BLaER1 (cell line): ENCODE measurements around the gene KLK12.

Source experiments
- H3K27ac ChIP-seq: shearing (Covaris generic); formaldehyde crosslinking; 2 replicates; pipeline ENCODE4 v1.8.1; 2022
- H3K27me3 ChIP-seq: shearing (Covaris generic); formaldehyde crosslinking; 2 replicates; pipeline ENCODE4 v1.8.1; 2022
- H3K36me3 ChIP-seq: shearing (Covaris generic); formaldehyde crosslinking; 2 replicates; pipeline ENCODE4 v1.8.1; 2022
- H3K4me1 ChIP-seq: shearing (Covaris generic); formaldehyde crosslinking; 2 replicates; pipeline ENCODE4 v1.8.1; 2022
- H3K4me2 ChIP-seq: shearing (Covaris generic); formaldehyde crosslinking; 2 replicates; pipeline ENCODE4 v1.8.1; 2022
- H3K4me3 ChIP-seq: shearing (Covaris generic); formaldehyde crosslinking; 2 replicates; pipeline ENCODE4 v1.8.1; 2022
- H3K9ac ChIP-seq: shearing (Covaris generic); formaldehyde crosslinking; 2 replicates; pipeline ENCODE4 v1.8.1; 2022
- H3K9me3 ChIP-seq: shearing (Covaris generic); formaldehyde crosslinking; 2 replicates; pipeline ENCODE4 v1.8.1; 2022
- H4K20me1 ChIP-seq: shearing (Covaris generic); formaldehyde crosslinking; 2 replicates; pipeline ENCODE4 v1.8.1; 2022
- Cebpa-rat ChIP-seq: shearing (Covaris generic); IDR thresholded peaks from 2 replicates; pipeline ENCODE4 v1.8.1; 2022

KLK12 gene

DNA sequence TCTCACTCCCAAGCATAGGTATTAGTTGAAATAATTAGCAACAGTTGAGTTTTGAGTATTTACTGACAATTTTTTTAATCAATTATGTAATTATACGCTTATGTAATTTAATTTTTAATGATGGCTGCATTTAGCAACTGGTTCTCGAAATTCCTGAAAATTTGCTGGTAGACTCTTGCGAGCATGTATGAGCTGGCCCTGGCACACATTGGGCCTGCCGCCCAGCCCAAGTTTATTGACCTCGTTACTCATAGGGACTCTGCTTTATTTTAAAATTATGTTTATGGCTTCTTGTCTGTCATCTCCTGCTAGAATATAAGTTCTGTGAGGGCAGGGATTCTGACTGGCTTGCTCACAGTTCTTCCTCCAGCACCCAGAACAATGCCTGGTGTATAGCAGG is 41.2 kb upstream of the KLK12 start:
- H4K20me1 ChIP-seq: no peaks in the 10 kb centered on the region
- peaks cover 18% of the 10 kb centered on the region for H3K9me3 ChIP-seq
- H3K9ac ChIP-seq: no peak overlapping the region
- no peak overlapping the region for H3K4me2 ChIP-seq
- no peak for TF ChIP-seq Cebpa-rat
- no peak overlapping the region for H3K4me3 ChIP-seq
- H3K36me3 ChIP-seq: peaks cover 32% of the 10 kb centered on the region; the same call in 1 of the 2 replicates
- no peak overlapping the region for H3K27ac ChIP-seq
- no peaks in the 10 kb centered on the region for H3K27me3 ChIP-seq
- H3K4me1 ChIP-seq: no peaks in the 10 kb centered on the region

DNA sequence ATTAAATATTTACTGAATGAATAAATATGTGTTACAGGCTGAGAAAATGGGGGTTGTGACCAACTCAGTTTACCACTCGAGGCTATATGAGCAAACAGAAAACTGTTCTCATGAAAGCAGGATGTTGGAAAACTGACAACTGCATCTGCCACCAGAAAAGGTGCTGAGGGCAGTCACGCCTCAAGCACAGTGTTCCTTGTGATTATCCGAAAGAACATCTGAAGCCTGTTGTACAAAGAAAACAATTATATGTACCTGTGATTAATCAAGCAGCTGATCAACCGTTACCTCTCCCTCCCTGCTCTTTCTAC is 36.2 kb upstream of the KLK12 start:
- no peaks in the 10 kb centered on the region for H3K4me1 ChIP-seq

DNA sequence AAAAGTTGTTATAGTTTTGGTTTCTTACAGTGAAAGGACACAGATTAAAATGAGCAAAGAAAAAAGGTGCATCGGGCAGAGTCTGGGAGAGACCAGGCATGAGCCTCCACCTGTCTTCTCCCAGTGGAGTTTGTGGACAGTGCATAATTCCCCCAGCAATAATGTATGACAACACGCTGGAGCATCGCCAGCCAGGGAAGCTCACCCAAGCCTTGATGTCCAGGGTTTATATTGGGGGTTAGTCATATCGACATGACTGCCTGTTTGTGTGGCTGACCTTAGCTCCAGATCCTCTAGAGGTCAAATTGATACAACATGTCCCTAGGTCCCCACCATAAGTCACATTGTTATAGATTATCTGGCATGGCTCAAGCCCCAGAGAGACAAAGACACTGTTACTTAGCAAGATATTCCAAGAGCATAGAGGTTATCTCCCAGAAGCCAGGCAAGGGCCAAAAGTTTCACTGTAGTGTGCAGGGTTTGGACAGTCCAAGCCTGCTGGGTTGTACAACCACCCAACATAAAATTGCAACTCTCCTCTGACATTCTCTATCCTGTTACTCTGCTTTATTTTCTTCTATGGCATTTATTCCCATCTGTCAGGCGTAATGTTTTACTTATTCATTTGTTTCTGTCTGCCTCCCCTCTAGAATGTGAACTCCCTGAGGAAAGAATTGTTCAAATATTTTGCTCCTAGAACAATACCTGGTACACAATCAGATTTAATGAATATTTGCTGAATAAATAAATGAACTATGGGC is 35.7 kb upstream of the KLK12 start:
- no peak overlapping the region for H3K4me2 ChIP-seq
- no peak overlapping the region for H3K9ac ChIP-seq
- no peaks in the 10 kb centered on the region for H4K20me1 ChIP-seq
- peaks cover 18% of the 10 kb centered on the region for H3K9me3 ChIP-seq
- no peaks in the 10 kb centered on the region for H3K36me3 ChIP-seq
- no peak for TF ChIP-seq Cebpa-rat
- no peak overlapping the region for H3K4me3 ChIP-seq
- H3K4me1 ChIP-seq: no peaks in the 10 kb centered on the region
- H3K27me3 ChIP-seq: no peaks in the 10 kb centered on the region
- H3K27ac ChIP-seq: no peak overlapping the region

More for the DNA sequence above, 36.2 kb upstream of the KLK12 start:
- no peak overlapping the region for H3K9ac ChIP-seq
- H3K27me3 ChIP-seq: no peaks in the 10 kb centered on the region
- H3K36me3 ChIP-seq: 0 out of 2 replicates have a peak, but pooled peaks cover under 1% of the 10 kb centered on the region
- no peak overlapping the region for H3K27ac ChIP-seq
- no peaks in the 10 kb centered on the region for H4K20me1 ChIP-seq
- no peak overlapping the region for H3K4me3 ChIP-seq
- no peak for TF ChIP-seq Cebpa-rat
- H3K4me2 ChIP-seq: no peak overlapping the region
- peaks cover 18% of the 10 kb centered on the region for H3K9me3 ChIP-seq

DNA sequence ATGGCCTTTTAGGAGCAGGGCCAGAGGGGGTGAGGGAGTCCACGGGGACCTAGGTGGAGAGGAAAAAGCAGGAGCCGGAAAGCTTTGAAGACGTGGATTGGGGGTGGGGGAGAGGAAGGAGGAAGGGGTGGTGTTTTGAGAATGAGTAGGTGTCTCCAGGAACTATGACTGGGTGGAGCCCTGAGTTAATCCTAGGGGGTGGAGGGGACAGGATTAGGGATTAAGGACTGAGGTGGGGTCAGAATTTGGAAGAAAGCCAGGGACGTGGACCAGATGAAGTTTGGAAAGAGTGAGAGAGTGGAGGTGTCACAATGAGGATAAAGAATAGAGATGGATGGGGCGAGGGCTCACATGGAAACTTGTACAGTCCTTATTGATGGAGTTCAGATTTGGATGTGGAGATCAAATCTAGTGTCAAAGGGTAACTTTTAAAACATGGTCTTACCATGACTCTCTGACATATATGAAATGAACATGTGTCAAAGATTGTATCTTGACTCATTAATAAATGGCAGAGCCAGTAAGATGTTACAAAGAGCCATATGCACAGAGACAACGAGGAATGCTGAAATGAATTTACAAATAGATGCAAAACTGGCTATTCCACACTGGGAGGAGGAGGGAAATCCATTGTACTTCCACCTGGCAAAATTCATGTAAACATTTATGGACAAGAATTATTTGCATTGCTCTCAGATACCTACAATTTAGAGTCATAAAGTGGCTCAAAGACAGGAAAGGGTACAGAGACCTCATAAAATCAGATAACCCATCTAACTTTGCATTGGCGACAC is 31.8 kb upstream of the KLK12 start:
- H3K4me1 ChIP-seq: no peaks in the 10 kb centered on the region
- no peak overlapping the region for H3K4me3 ChIP-seq
- no peaks in the 10 kb centered on the region for H3K27me3 ChIP-seq
- no peak overlapping the region for H3K9ac ChIP-seq
- H3K4me2 ChIP-seq: no peak overlapping the region
- TF ChIP-seq Cebpa-rat: no peak
- no peak overlapping the region for H3K27ac ChIP-seq
- no peaks in the 10 kb centered on the region for H4K20me1 ChIP-seq
- H3K9me3 ChIP-seq: no peaks in the 10 kb centered on the region
- H3K36me3 ChIP-seq: no peaks in the 10 kb centered on the region

DNA sequence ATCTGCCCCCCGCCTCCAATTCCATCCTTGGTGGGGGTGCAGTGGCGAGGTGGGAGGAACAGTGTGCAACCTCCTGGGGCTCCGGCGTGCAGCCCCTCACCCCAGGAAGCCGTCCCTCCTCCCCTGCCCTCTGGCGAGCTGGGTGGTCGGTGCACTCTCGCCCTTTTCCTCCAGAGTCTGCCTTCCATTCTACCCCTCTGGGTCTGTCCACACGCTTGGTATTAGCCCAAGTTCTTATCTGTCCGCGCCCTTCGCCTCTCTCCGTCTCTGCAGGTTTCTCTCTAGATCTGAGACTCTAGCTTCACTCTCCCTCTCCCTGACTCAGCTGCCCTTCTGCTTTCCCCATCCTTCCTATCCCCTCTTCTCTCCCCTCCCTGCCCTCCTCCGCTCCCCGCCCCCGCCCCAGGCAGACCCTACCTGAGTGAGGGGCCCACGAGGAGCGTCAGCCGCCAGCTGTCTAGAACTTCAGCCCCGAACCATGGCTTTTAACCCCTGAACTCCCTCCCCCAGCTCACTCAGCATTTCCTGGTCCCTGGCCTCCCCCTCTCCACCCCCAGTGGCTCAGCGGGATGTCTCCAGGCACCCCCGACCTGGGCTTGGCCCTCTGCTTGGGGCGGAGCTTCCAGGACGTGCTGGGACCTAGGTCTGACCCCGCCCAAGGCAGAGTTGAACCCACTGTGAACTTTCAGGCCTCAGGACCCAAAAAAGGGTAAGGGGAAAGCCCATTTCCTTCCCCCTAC is 30.6 kb upstream of the KLK12 start:
- peak overlapping the region; percentile 55 for H3K4me2 ChIP-seq
- H3K9ac ChIP-seq: no peak overlapping the region
- TF ChIP-seq Cebpa-rat: no peak
- H4K20me1 ChIP-seq: no peaks in the 10 kb centered on the region
- no peaks in the 10 kb centered on the region for H3K4me1 ChIP-seq
- H3K36me3 ChIP-seq: no peaks in the 10 kb centered on the region
- no peaks in the 10 kb centered on the region for H3K27me3 ChIP-seq
- H3K27ac ChIP-seq: no peak overlapping the region
- peak overlapping the region; percentile 55 for H3K4me3 ChIP-seq
- no peaks in the 10 kb centered on the region for H3K9me3 ChIP-seq

DNA sequence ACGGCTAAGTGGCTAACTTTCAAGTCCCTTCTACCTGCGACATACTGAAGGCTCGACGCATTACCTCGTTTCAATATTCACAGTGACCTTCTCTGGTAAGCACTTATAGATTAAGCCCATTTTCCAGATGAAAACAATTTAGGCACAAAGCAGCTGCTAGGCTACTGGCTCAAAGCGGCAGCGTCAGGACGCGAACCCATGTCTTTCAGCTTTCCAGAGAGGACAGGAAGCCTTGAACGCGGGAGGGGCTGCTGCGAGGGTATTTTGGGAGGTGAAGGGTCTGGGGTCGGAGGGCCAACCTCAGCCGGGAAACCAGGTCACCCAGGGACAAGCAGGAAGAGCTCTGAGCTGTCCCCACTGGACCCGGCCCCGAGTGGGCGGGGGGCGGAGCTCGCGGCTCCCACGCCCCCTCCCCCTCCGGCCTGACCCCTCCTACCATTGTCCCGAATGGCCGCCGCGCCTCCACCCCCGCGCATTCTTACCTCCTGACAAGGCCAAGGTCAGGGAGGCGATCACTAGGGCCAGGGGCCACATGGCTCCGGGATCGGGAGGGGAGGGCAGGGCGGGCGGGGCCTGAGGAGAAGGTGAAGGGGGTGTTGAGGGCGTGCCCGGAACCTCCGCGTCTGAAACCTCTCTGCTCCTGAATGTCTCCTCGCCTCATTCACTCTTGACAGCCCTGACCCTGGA is 29.9 kb upstream of the KLK12 start, which contains the start of gene KLK13:
KLK13 (minus strand) TSS at position 559 of the 687 bp plus-strand sequence; CDS start at position 534, 25 bp downstream.
- Histone ChIP-seq H3K27me3 (no peaks in the 10 kb centered on the region), H3K4me1 (no peaks in the 10 kb centered on the region), H3K9me3 (no peaks in the 10 kb centered on the region), H3K9ac (no peak within 1 kb of the TSS), H3K4me2 (peak within 1 kb of the TSS; percentile 55), H3K4me3 (peak within 1 kb of the TSS; percentile 55), H3K27ac (no peak within 1 kb of the TSS), H3K36me3 (no peaks in the 10 kb centered on the region), H4K20me1 (no peaks in the 10 kb centered on the region)
- no peak for TF ChIP-seq Cebpa-rat

DNA sequence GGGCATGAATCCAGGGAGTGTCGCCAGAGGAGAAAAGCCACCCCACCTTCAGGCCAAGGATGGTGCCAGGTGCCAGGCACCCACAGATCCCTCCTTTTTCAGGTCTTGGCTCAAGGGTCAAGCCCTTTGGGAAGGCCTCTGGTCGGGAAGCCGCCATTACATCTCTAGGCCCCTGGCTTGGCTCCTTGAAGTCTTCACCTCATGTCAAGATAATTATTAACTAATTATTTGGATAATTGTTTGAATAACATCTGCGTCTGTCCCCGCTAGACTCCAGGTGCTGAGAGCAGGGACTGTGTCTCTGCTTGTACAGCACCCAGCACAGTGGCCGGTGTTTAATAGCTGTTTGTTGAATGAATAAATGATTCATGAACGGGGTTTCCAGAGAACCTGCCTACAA is 28.9 kb upstream of the KLK12 start:
- Histone ChIP-seq H3K36me3 (no peaks in the 10 kb centered on the region), H3K27ac (no peak overlapping the region), H3K9ac (no peak overlapping the region), H3K4me2 (no peak overlapping the region), H3K4me3 (no peak overlapping the region), H4K20me1 (no peaks in the 10 kb centered on the region), H3K27me3 (no peaks in the 10 kb centered on the region), H3K4me1 (no peaks in the 10 kb centered on the region), H3K9me3 (no peaks in the 10 kb centered on the region)
- no peak for TF ChIP-seq Cebpa-rat

DNA sequence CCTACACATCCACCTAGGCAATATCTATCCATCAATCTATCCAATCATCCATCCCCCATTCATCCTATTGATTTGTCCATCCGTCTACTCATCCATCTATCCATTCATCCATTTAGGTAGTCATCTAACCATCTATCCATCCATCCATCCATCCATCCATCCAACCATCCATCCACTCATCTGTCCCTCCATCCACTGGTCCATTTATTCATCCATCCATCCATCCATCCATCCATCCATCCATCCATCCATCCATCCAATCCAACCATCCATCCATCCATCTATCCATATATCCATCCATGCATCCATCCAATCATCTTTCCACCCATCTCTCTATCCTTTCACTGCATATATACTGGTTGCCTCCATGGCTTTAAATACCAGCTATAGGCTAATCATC is 26.2 kb upstream of the KLK12 start:
- no peak overlapping the region for H3K9ac ChIP-seq

DNA sequence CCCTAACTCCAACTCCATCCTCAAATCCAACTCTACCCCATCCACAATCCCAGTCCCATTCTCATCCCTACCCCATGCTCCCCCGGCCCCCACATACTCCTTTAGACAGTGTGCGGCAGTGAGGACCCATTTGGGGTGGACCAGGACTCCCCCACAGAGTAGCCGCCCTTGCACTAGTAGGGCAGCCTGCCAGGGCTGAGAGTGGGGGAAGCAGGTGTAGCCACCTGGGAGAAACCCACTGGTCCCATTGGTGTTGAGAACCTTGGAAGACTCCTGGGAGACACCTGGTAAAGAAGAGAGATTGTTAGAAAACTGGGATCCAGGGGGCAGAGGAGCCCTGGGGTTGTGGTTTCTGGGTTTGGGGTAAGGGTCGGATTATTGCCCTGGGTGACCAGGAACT is 25.5 kb upstream of the KLK12 start:
- H3K4me3 ChIP-seq: no peak overlapping the region
- no peak overlapping the region for H3K9ac ChIP-seq
- no peaks in the 10 kb centered on the region for H3K4me1 ChIP-seq
- H3K27me3 ChIP-seq: no peaks in the 10 kb centered on the region
- H3K9me3 ChIP-seq: no peaks in the 10 kb centered on the region
- H3K4me2 ChIP-seq: no peak overlapping the region
- no peak for TF ChIP-seq Cebpa-rat
- H4K20me1 ChIP-seq: no peaks in the 10 kb centered on the region
- H3K27ac ChIP-seq: no peak overlapping the region
- no peaks in the 10 kb centered on the region for H3K36me3 ChIP-seq

More for the DNA sequence above, 26.2 kb upstream of the KLK12 start:
- Histone ChIP-seq H3K4me1 (no peaks in the 10 kb centered on the region), H3K36me3 (no peaks in the 10 kb centered on the region), H3K9me3 (no peaks in the 10 kb centered on the region), H3K27ac (no peak overlapping the region), H4K20me1 (no peaks in the 10 kb centered on the region), H3K4me2 (no peak overlapping the region), H3K27me3 (no peaks in the 10 kb centered on the region), H3K4me3 (no peak overlapping the region)
- TF ChIP-seq Cebpa-rat: no peak
